GM19193 (cell line): ENCODE data around the gene PRKACA.

ENCODE experiments used
- POLR2A ChIP-seq: IDR thresholded peaks from 4 replicates; pipeline ENCODE4 v1.6.1; 2011; ENCODE audit not compliant: insufficient read depth, insufficient read length; ENCODE audit errors: extremely low read depth

The PRKACA gene

GRCh38 chr19:14117668-14118164 is at the start of gene PRKACA:
Gene PRKACA (minus strand): TSS chr19:14117762. CDS start chr19:14117547, 215 bp downstream.
- no peak for TF ChIP-seq POLR2A

DNA sequence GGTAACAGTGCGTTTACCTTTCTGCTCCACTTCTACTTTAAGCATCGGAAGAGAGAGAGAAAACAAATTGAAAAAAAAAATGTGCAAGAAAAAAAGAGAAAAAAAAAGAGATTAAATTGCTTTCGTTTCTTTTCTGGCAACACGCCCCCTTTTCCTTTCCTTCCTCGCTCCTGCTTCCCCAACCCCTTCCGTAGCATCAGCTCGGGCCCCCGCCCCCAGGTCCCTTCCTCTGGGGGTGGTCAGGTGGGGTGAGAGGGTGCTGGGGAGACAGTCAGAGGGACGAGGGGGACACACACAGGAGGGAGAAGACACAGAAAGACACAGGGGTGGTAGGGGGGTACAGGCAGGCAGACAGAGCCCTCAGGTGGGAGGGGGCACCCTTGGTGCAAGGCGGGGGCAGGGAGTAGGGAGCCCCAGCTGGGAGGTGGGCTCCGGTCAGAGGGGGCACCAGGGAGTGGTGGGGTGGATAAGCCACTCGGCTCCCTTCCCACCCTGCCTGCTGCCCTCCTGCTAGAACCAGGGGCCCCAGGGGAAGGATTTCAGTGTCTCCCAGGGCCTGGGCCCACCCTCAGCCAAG is 49.5 kb upstream of the PRKACA start:
- no peak for TF ChIP-seq POLR2A

DNA sequence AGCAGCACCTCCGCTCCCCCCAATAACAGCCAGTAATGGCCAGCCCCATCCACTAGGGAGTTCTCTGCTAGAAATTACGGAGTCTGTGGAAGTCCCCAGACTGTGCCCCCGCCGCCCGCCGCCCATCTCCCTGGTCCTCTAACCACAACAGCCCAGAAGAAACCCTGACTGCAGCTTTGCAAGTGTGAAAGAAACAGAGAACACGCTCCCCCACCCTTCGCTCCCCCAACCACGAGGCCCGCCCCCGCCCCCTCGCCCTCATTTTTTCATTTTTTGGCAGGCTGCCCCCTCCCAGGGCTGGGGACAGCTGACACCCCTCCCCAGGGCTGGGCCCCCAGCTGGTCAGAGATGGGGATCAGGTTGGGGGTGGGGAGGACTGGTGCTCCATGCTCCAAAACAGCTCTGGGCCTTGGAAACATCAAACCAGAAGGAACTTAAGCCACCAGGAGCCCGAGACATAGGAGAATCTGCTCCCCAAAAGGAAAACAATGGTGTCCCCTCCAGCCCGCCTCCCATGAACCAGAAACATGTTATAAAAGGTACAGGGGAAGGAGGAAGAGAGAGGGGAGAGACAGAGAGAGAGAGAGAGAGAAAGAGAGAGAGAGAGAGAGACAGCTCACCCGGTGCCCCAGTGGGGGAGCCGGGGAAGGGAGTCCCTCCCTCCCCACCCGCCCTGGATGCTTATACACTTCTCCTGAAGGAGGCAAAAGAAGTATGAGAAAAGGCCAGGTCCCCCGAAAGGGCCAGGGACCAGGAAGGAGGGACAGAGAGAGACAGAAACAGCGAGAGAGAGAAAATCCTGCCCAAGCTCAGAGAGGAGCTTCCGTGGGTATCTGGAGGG is 48.6 kb upstream of the PRKACA start:
- no peak for TF ChIP-seq POLR2A

DNA sequence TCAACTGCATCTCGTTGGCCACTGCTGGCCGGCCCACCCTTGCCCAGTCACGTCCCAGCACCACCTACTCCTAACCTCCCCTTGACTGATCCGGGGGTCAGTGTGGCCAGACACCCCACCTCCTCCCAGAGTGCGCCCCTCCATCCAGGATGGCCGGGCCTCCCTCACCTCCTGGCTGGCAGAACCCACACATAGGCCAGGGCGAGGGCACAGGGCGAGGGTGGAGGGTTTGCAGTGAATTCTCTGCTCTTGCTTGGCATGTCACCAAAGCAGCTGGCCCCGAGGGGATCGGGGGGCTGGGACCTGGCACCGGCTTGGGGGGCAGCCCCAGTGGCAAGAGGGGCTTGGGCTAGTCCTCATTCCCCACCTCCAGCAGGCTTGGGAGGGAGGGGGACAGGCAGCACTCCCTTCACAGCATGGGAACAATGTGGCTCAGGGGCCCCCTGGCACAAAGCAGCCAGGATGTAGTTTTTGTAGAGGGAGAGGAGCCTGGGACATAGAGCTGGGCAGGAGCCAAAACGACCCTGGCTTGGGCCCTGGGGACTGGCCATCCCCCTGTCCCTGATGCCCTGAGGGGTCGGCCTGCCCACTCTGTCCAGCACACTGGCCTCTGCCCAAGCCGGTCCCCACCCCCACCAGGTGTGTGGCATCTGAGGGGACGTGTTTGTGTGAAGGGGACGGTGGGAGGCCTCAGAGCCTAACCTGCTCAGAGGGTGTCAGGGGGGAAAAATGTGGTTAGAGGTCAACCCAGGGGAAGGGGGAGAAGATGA is 47.3 kb upstream of the PRKACA start:
- no peak for TF ChIP-seq POLR2A

DNA sequence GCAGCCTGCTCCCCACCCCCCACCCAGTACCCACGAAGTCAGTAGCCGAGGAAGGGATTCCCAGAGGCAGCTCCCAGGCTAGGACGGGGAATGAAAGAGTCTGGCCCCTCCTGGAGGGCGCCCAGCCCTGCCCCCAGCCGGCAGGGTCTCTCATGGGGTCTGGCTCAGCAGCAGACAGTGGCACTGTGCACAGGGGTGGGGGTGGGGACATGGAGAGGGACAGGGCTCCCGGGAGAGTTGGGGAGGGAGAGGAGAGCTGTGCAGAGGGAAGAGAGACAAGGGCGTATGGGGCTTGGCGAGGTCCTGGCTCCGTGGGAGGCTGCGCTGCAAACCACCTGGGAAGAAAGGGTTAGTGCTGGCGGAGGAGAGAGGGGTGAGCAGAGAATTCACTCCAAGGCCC is 46.5 kb upstream of the PRKACA start:
- no peak for TF ChIP-seq POLR2A

- TF ChIP-seq POLR2A, result no peak
Measured at GRCh38 chr19:14162871-14163297, 45.3 kb upstream of the PRKACA start.

DNA sequence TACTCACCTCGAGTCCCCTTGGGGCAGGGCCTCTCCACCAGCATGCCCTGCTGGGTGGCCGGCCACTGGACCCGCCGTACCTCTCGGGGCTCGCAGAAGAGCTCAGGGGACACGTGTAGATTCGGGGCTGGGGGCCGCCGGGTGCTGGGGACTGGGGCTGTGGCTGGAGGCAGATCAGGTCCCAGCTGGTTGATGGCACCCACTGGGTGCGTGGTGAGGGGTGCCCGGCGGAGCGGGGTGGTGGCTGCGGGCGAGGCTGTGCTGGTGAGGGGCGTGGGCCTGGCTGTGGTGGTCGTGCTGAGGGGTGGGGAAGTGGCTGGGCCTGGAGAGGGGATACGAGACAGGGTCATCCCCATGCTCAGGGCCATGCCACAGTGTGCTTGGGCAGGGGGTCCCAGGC is 43.7 kb upstream of the PRKACA start:
- TF ChIP-seq POLR2A, result no peak

DNA sequence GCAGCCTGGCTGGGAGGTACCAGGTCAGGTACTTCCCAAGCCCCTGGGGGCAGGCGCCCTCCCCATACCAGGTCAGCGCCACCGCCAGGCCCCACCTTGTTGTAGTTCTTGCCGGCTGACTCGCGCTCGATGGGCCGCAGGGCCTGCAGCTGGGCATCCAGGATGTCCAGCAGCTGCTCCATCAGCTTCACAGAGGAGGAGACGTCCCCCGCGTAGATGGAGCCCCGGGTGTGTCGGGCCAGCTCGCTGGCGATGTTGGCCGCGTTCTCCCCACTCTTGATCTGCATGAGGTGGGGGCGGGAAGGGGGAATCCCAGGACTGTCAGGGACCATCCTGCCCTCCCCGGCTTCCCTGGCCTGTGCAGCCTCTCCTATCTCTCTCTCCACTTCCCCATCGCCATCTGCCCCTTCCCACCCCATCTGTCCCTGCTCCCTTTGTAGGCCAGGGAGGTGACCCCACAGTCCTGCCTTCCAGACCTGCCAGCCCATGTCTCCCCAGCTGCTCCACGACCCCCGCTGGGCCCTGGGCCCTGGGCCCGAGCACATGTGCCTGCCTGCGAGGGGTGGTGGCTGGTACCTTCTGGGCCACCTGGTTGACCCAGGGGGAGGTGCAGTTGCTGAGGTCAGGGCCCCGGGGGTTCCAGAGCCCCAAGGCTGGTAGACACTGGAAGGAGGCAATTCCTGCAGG is 42.6 kb upstream of the PRKACA start:
- no peak for TF ChIP-seq POLR2A

DNA sequence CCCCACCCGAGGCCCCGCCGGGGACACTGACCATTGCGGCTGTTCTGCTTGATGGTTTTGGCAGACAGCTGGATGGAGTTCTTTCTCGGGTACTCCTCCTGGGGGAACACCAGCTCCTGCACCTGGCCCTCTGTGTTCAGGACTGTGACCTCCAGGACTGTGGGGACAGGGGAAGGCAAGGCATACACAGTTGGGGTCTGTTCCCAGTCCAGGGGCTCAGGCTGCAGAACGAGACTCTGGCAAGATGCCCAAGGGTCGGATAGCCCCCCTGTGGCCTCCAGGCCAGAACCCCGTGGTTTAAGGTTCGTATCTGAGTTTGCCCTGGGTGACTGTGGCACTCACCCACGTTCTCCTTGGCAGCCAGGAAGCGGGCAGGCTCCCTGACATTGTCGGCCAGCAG is 41.5 kb upstream of the PRKACA start:
- TF ChIP-seq POLR2A, result no peak

- no peak for TF ChIP-seq POLR2A
Measured at GRCh38 chr19:14158276-14159023, 40.9 kb upstream of the PRKACA start.

- TF ChIP-seq POLR2A, result no peak
Measured at GRCh38 chr19:14156971-14157717, 39.6 kb upstream of the PRKACA start.

- no peak for TF ChIP-seq POLR2A
Measured at GRCh38 chr19:14156122-14156521, 38.6 kb upstream of the PRKACA start.

DNA sequence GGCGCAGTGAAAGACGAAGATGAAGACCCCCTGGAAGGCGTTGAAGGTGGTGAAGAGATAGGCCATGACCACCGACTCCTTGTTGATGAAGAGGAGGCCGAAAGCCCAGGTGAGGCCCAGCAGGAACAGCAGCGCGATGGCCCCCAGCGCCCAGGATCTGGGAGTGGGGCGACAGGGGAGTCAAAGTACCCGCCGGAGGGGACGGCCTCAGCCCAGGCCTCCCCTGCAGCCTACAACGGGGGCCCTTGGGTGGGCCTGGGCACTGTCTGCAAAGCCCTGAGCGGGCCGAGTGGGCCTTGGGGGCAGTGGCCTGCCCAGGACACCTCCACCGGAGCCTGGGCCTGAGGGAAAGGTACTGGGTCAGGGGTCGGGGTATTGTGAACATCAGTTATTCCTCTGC is 37.8 kb upstream of the PRKACA start:
- TF ChIP-seq POLR2A, result no peak
